GM10248 (cell line): ENCODE measurements around the gene COQ8A.

Source experiments
- CTCF ChIA-PET: fragments of 300-600 bp; sonication (Branson Sonifier 250); formaldehyde crosslinking; extraction: SDS; loops from one replicate; lab custom pipeline; 2021; ENCODE audit warnings: antibody characterized with exemption; lab: Yijun Ruan, JAX
- POLR2A ChIA-PET: fragments of 350-650 bp; sonication (Branson Sonifier 250); formaldehyde crosslinking; extraction: SDS; loops from one replicate; lab custom pipeline; 2020; ENCODE audit warnings: antibody characterized with exemption; lab: Yijun Ruan, JAX
- DNase-seq: peaks from one replicate; pipeline ENCODE4 v3.0.0; 2012; ENCODE audit errors: extremely low spot score
- TF ChIP-seq, protein P1 (sequence below): IDR thresholded peaks from 2 replicates; pipeline ENCODE4 v1.5.1; 2012; ENCODE audit warnings: mild to moderate bottlenecking, low read depth; ENCODE audit errors: extremely low read depth, missing control alignments, control extremely low read depth

Gene COQ8A

GRCh38 chr1:226989085-226989920, 49.2 kb downstream of the COQ8A start:
- CTCF ChIA-PET = no interaction called here
- DNase-seq = no peak
- TF ChIP-seq, protein P1, sequence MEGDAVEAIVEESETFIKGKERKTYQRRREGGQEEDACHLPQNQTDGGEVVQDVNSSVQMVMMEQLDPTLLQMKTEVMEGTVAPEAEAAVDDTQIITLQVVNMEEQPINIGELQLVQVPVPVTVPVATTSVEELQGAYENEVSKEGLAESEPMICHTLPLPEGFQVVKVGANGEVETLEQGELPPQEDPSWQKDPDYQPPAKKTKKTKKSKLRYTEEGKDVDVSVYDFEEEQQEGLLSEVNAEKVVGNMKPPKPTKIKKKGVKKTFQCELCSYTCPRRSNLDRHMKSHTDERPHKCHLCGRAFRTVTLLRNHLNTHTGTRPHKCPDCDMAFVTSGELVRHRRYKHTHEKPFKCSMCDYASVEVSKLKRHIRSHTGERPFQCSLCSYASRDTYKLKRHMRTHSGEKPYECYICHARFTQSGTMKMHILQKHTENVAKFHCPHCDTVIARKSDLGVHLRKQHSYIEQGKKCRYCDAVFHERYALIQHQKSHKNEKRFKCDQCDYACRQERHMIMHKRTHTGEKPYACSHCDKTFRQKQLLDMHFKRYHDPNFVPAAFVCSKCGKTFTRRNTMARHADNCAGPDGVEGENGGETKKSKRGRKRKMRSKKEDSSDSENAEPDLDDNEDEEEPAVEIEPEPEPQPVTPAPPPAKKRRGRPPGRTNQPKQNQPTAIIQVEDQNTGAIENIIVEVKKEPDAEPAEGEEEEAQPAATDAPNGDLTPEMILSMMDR = no peak
- POLR2A ChIA-PET = no interaction called here

GRCh38 chr1:226990133-226990716, 50.1 kb downstream of the COQ8A start:
- CTCF ChIA-PET = no interaction called here
- TF ChIP-seq, protein P1 = no peak
- POLR2A ChIA-PET = no interaction called here
- DNase-seq = no peak

GRCh38 chr1:226991920-226992319, 51.8 kb downstream of the COQ8A start:
- ChIA-PET POLR2A (no interaction called here), CTCF (no interaction called here)
- TF ChIP-seq, protein P1 = no peak
- DNase-seq = no peak

- TF ChIP-seq, protein P1 = no peak
- ChIA-PET CTCF (interaction anchor here (1.0 to 1.6 kb wide), 3 partner anchors 9 to 360 kb away, joined by 3 to 4 read pairs (median 4); no protein-coding TSS in a partner anchor), POLR2A (no interaction called here)
- DNase-seq = no peak
Measured at GRCh38 chr1:226993814-226994585, 53.9 kb downstream of the COQ8A start.

- ChIA-PET CTCF (interaction anchor here (1.1 to 1.8 kb wide), 4 partner anchors 8 to 30 kb away, joined by 4 to 5 read pairs (median 4); no protein-coding TSS in a partner anchor), POLR2A (no interaction called here)
- DNase-seq = no peak
- TF ChIP-seq, protein P1 = no peak
Measured at GRCh38 chr1:226994586-226995364, 54.7 kb downstream of the COQ8A start.
